ENCODE results near the gene SLC26A8.
"Not testable (repeated sequence)": the region's sequence is repeated elsewhere in the genome, so short reads cannot be mapped to it uniquely, and the experiment has no call there.

SLC26A8 gene

GRCh38 chr6:35926509-35927215, 97.8 kb downstream of the SLC26A8 start:
- no peak overlapping the region for H3K27ac ChIP-seq (ENCODE audit: low read depth, low read length)
- 91% methylated on average over 2 of the region's 2 CpGs for WGBS

GRCh38 chr6:35925961-35926360, 98.5 kb downstream of the SLC26A8 start:
- H3K36me3 ChIP-seq (ENCODE audit: insufficient read depth, low read length) = no peaks in the 10 kb centered on the region
- H3K9me3 ChIP-seq (ENCODE audit: insufficient read depth, low read depth, low read length) = no peaks in the 10 kb centered on the region
- no peak overlapping the region for H3K9ac ChIP-seq (ENCODE audit: low read depth, low read length)
- H3K27ac ChIP-seq (ENCODE audit: low read depth, low read length) = no peak overlapping the region
- no peak overlapping the region for H3K4me3 ChIP-seq (ENCODE audit: low read length)
- peaks cover 8% of the 10 kb centered on the region for H3K27me3 ChIP-seq (ENCODE audit: insufficient read depth, low read length)
- WGBS = 92% methylated on average over 3 of the region's 3 CpGs
- H3K4me1 ChIP-seq (ENCODE audit: insufficient read depth, low read length) = peaks cover 22% of the 10 kb centered on the region

More at GRCh38 chr6:35926509-35927215, 97.8 kb downstream of the SLC26A8 start:
- Histone ChIP-seq H3K9me3 (ENCODE audit: insufficient read depth, low read depth, low read length) (no peaks in the 10 kb centered on the region), H3K36me3 (ENCODE audit: insufficient read depth, low read length) (no peaks in the 10 kb centered on the region), H3K27me3 (ENCODE audit: insufficient read depth, low read length) (peaks cover 9% of the 10 kb centered on the region), H3K9ac (ENCODE audit: low read depth, low read length) (no peak overlapping the region), H3K4me3 (ENCODE audit: low read length) (no peak overlapping the region), H3K4me1 (ENCODE audit: insufficient read depth, low read length) (peaks cover 18% of the 10 kb centered on the region)

GRCh38 chr6:35924146-35924545, 100.3 kb downstream of the SLC26A8 start:
- Histone ChIP-seq H3K9me3 (ENCODE audit: insufficient read depth, low read depth, low read length) (no peaks in the 10 kb centered on the region), H3K27me3 (ENCODE audit: insufficient read depth, low read length) (no peaks in the 10 kb centered on the region), H3K27ac (ENCODE audit: low read depth, low read length) (no peak overlapping the region), H3K4me3 (ENCODE audit: low read length) (no peak overlapping the region), H3K4me1 (ENCODE audit: insufficient read depth, low read length) (peaks cover 15% of the 10 kb centered on the region), H3K36me3 (ENCODE audit: insufficient read depth, low read length) (no peaks in the 10 kb centered on the region), H3K9ac (ENCODE audit: low read depth, low read length) (no peak overlapping the region)
- 89% methylated on average over 1 of the region's 1 CpG for WGBS

GRCh38 chr6:35922139-35922554, 102.3 kb downstream of the SLC26A8 start:
- peaks cover 23% of the 10 kb centered on the region for H3K4me1 ChIP-seq (ENCODE audit: insufficient read depth, low read length)
- H3K27ac ChIP-seq (ENCODE audit: low read depth, low read length) = no peak overlapping the region
- H3K4me3 ChIP-seq (ENCODE audit: low read length) = no peak overlapping the region
- WGBS = 85% methylated on average over 5 of the region's 5 CpGs
- no peak overlapping the region for H3K9ac ChIP-seq (ENCODE audit: low read depth, low read length)
- H3K27me3 ChIP-seq (ENCODE audit: insufficient read depth, low read length) = no peaks in the 10 kb centered on the region
- peaks cover 10% of the 10 kb centered on the region for H3K36me3 ChIP-seq (ENCODE audit: insufficient read depth, low read length)
- H3K9me3 ChIP-seq (ENCODE audit: insufficient read depth, low read depth, low read length) = no peaks in the 10 kb centered on the region

GRCh38 chr6:35920793-35921732, 103.4 kb downstream of the SLC26A8 start, which contains the start of gene SRPK1:
TSS of gene SRPK1 (minus strand) at chr6:35921098. CDS start at chr6:35921056, 42 bp downstream.
- Histone ChIP-seq H3K9ac (ENCODE audit: low read depth, low read length) (peak within 1 kb of the TSS; percentile 94), H3K9me3 (ENCODE audit: insufficient read depth, low read depth, low read length) (no peaks in the 10 kb centered on the region), H3K36me3 (ENCODE audit: insufficient read depth, low read length) (peaks cover 19% of the 10 kb centered on the region), H3K4me1 (ENCODE audit: insufficient read depth, low read length) (peaks cover 18% of the 10 kb centered on the region), H3K27me3 (ENCODE audit: insufficient read depth, low read length) (no peaks in the 10 kb centered on the region), H3K4me3 (ENCODE audit: low read length) (peak within 1 kb of the TSS; percentile 96), H3K27ac (ENCODE audit: low read depth, low read length) (peak within 1 kb of the TSS; percentile 82)
- WGBS = under 1% methylated on average over 68 of the region's 69 CpGs

- WGBS = under 1% methylated on average over 50 of the region's 50 CpGs
- H3K4me1 ChIP-seq (ENCODE audit: insufficient read depth, low read length) = peaks cover 18% of the 10 kb centered on the region
- H3K9me3 ChIP-seq (ENCODE audit: insufficient read depth, low read depth, low read length) = no peaks in the 10 kb centered on the region
- no peaks in the 10 kb centered on the region for H3K27me3 ChIP-seq (ENCODE audit: insufficient read depth, low read length)
- H3K36me3 ChIP-seq (ENCODE audit: insufficient read depth, low read length) = peaks cover 25% of the 10 kb centered on the region
- peak overlapping the region; percentile 64 for H3K27ac ChIP-seq (ENCODE audit: low read depth, low read length)
- H3K4me3 ChIP-seq (ENCODE audit: low read length) = peak overlapping the region; percentile 96
- peak overlapping the region; percentile 94 for H3K9ac ChIP-seq (ENCODE audit: low read depth, low read length)
Measured at GRCh38 chr6:35919827-35920751, 104.4 kb downstream of the SLC26A8 start.

- peak overlapping the region; percentile 96 for H3K4me3 ChIP-seq (ENCODE audit: low read length)
- H3K27ac ChIP-seq (ENCODE audit: low read depth, low read length) = peak overlapping the region; percentile 64; the same call in 1 of the 2 replicates
- WGBS = 10% methylated on average over 6 of the region's 9 CpGs
- peak overlapping the region; percentile 94 for H3K9ac ChIP-seq (ENCODE audit: low read depth, low read length)
- H3K4me1 ChIP-seq (ENCODE audit: insufficient read depth, low read length) = peaks cover 18% of the 10 kb centered on the region
- no peaks in the 10 kb centered on the region for H3K27me3 ChIP-seq (ENCODE audit: insufficient read depth, low read length)
- H3K9me3 ChIP-seq (ENCODE audit: insufficient read depth, low read depth, low read length) = no peaks in the 10 kb centered on the region
- peaks cover 31% of the 10 kb centered on the region for H3K36me3 ChIP-seq (ENCODE audit: insufficient read depth, low read length)
Measured at GRCh38 chr6:35919085-35919826, 105.2 kb downstream of the SLC26A8 start.

- H3K9ac ChIP-seq (ENCODE audit: low read depth, low read length); H3K27ac ChIP-seq (ENCODE audit: low read depth, low read length); H3K9me3 ChIP-seq (ENCODE audit: insufficient read depth, low read depth, low read length); H3K27me3 ChIP-seq (ENCODE audit: insufficient read depth, low read length); H3K4me3 ChIP-seq (ENCODE audit: low read length): not testable (repeated sequence)
- 91% methylated on average over 6 of the region's 6 CpGs for WGBS
- peaks cover 48% of the 10 kb centered on the region for H3K36me3 ChIP-seq (ENCODE audit: insufficient read depth, low read length)
- H3K4me1 ChIP-seq (ENCODE audit: insufficient read depth, low read length) = peaks cover 14% of the 10 kb centered on the region
Measured at GRCh38 chr6:35916893-35917292, 107.5 kb downstream of the SLC26A8 start.

- Histone ChIP-seq H3K36me3 (ENCODE audit: insufficient read depth, low read length) (peaks cover 57% of the 10 kb centered on the region), H3K4me1 (ENCODE audit: insufficient read depth, low read length) (peaks cover 7% of the 10 kb centered on the region), H3K9ac (ENCODE audit: low read depth, low read length) (no peak overlapping the region), H3K27me3 (ENCODE audit: insufficient read depth, low read length) (no peaks in the 10 kb centered on the region), H3K4me3 (ENCODE audit: low read length) (no peak overlapping the region), H3K9me3 (ENCODE audit: insufficient read depth, low read depth, low read length) (peaks cover 9% of the 10 kb centered on the region), H3K27ac (ENCODE audit: low read depth, low read length) (no peak overlapping the region)
- 98% methylated on average over 2 of the region's 3 CpGs for WGBS
Measured at GRCh38 chr6:35916056-35916455, 108.4 kb downstream of the SLC26A8 start.

- Histone ChIP-seq H3K9ac (ENCODE audit: low read depth, low read length) (no peak overlapping the region), H3K4me3 (ENCODE audit: low read length) (no peak overlapping the region), H3K4me1 (ENCODE audit: insufficient read depth, low read length) (peaks cover 7% of the 10 kb centered on the region), H3K36me3 (ENCODE audit: insufficient read depth, low read length) (peaks cover 71% of the 10 kb centered on the region), H3K27ac (ENCODE audit: low read depth, low read length) (no peak overlapping the region), H3K27me3 (ENCODE audit: insufficient read depth, low read length) (no peaks in the 10 kb centered on the region), H3K9me3 (ENCODE audit: insufficient read depth, low read depth, low read length) (peaks cover 22% of the 10 kb centered on the region)
- WGBS = 96% methylated on average over 6 of the region's 6 CpGs
Measured at GRCh38 chr6:35914536-35914935, 109.9 kb downstream of the SLC26A8 start.

Data from HUES64 (cell line).